GM08714 (cell line): ENCODE data around the gene TGM1.
A peak's percentile ranks its signal among the peaks of the same experiment; 100 is the strongest.

Source experiments
- H3K4me3 ChIP-seq: fragments of 200-500 bp; sonication (Bioruptor generic); 2 replicates; pipeline ENCODE4 v1.5.1; 2014; ENCODE audit warnings: mild to moderate bottlenecking, low read length, inconsistent platforms
- ZNF274 ChIP-seq: IDR thresholded peaks from 2 replicates; pipeline ENCODE4 v1.6.1; 2012; ENCODE audit warnings: mild to moderate bottlenecking, low read depth, low read length

The TGM1 gene

DNA sequence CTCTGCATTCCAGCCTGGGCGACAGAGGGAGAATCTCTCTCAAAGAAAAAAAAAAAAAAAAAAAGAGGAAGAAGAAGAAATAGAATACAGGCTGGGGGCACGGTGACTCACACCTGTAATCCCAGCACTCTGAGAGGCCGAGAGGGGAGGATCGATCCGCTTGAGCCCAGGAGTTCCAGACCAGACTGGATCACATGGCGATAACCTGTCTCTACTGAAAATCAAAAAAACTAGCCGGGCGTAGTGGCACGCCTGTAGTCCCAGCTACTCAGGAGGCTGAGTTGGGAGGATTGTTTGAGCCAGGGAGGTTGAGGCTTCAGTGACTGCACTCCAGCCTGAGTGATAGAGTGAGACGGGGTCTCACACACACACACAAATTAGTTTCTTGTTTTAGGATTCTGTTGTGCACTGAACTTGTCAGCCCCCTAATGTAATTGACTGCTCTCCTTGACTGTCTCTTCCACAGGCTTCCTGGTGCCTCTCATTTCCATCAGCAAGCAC lies 19.6 kb downstream of the TGM1 start:
- H3K4me3 ChIP-seq, result peak overlapping the region; percentile 49
- TF ChIP-seq ZNF274, result no peak

DNA sequence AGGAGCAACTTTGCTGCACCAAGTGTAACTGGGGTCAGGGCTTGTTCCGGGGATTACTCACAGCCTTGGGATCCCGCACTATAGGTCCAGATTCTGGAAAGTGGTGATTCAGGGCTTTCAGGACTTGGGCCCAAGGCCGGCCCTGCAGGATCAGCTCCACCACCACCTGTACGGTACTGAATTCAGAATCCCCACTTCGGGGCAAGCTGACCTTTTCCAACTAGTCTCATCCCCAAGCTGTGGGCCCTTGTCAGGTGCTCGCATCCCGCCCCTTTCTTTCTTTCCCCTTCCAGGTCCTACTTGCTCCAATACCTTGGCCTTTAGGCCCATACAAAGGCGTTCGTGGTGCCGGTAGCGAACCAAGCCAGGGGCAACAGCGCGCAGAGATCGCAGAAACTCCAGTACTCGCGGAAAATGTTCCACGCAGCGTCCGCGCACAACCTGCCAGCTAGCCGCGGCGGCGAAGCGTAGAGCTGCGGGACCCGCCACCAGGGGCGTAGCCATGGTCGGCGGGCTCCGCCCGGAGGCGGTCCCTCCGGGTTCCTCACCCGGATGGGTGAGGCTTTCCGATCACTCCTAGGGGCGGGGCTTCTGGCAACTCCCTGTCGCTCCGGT lies 21.0 kb downstream of the TGM1 start:
- TF ChIP-seq ZNF274, result no peak

DNA sequence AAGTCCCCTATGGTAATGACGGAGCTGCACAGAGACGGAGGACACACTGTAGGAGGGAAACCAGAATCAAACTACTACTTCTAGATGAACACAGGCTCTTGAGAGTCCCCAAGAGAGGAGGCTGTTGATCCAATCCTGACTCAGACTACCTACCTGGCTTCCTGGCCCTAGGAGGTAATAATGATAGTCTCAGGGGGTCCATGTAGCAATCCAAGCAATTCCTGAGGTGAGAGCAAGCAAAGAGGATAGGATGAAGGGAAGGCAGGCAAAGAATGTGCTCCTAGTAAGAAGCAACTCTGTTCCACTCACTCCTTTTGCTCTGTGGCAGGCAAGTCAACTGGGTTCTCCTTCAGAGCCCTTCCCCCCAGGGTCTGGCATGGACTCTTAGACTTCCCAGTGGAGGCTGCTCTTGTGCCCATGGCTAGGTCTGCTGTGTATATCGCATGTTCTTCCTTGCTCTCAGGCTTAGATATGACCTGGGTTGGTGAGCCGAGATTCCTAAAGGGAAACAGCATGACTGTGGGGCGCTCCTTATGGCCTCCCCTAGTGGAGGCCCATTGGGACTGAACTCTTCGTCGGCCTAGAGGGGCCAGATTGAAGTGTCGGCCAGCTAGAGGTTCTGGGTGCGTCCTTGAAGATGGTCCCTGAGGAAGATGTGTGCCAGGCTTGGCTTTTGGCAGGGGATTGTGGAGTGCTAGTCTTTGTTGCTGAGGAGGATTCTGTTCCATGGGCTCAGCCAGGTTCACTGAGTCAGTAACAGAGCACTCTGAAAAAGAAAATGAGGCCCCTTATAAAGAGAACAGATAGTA lies 22.7 kb downstream of the TGM1 start:
- no peak overlapping the region for H3K4me3 ChIP-seq
- TF ChIP-seq ZNF274, result no peak

More for the DNA sequence above, 21.0 kb downstream of the TGM1 start:
- H3K4me3 ChIP-seq, result peak overlapping the region; percentile 79

DNA sequence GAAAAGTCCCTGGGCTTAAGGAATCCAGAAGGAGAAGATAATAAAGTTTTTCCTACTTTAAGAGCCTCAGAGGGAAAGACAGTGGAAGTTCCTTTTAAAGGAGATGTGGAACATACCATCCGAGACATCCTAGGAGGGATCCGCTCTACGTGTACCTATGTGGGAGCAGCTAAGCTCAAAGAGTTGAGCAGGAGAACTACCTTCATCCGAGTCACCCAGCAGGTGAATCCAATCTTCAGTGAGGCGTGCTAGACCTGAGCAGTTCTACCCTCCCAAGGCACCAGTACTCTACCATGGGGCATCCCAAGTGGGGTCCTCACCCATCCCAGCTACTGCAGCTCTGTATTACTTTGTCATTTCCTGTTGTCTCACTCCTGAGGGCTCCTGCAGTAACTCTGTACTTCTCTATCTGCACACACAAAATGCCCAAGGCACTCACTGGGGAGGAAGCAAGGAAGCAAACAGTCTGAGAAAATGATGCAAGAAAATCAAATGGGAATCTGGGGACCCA lies 24.4 kb downstream of the TGM1 start:
- no peak overlapping the region for H3K4me3 ChIP-seq
- no peak for TF ChIP-seq ZNF274

DNA sequence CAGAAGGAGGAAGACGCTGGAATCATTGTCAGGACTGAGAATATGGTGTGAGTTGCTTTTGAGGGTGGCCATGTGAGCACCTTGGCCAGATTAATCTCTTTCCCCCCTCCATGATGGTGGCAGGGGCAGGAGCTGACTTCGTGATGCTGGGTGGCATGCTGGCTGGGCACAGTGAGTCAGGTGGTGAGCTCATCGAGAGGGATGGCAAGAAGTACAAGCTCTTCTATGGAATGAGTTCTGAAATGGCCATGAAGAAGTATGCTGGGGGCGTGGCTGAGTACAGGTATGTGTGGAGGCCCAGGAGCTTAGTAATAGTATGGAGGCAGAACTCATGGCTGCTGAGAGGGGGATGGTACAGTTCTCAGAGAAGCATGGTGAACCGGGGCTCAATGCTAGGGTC lies 24.9 kb downstream of the TGM1 start:
- no peak for TF ChIP-seq ZNF274
- H3K4me3 ChIP-seq, result no peak overlapping the region

DNA sequence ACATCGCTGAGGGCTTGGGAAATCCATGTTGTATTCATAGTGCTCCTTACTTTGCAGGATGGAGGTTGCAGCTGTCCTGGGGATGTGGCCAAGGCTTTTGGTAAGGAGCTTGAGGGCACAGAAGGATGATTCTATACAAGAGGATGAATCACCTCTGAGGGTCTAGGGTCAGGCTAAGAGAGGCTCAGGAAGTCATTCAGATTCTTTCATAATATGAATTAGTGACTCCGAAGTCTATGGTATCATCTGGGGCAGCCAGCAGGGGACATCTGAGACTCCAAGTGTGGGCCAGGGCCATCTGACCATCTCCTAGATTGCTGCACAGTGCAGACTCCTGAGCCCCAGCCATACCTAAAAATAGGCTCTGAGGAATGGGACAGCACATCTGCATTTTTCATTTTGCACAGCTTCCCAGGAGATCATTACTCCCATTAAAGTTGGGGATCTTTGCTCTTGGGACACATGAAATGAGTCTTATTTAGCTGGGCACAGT lies 25.5 kb downstream of the TGM1 start:
- H3K4me3 ChIP-seq, result no peak overlapping the region
- no peak for TF ChIP-seq ZNF274

DNA sequence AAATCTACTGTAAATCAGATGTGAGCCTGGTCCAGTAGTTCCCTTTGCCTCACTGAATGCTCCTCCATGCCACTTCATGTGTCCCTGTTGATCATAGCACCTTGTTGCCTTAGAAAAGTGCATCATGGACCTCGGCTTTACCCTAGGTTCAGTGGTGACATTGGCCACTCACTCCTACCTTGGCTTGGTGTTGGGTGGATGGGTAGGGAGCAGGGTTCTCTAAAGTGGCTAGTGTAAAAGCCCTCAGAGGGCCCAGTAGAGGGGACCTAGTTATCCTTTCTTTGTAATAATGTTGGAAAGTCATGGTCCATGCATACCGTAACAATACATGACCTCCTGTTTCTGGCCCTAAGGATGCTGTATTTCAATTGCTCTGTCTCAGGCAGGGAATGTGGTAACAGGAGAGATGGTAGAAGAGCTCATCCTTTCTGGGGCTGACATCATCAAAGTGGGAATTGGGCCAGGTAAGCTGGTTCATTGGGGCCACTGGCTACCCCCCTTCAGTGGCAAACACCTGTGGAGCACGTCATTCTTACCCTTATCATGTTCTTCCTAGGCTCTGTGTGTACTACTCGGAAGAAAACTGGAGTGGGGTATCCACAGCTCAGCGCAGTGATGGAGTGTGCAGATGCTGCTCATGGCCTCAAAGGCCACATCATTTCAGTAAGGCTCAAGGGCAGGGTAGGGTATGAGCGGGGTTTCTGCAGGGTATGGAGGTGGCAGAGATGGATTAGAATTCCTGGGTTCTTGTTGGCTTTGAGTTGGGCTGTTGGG lies 26.1 kb downstream of the TGM1 start:
- no peak for TF ChIP-seq ZNF274

DNA sequence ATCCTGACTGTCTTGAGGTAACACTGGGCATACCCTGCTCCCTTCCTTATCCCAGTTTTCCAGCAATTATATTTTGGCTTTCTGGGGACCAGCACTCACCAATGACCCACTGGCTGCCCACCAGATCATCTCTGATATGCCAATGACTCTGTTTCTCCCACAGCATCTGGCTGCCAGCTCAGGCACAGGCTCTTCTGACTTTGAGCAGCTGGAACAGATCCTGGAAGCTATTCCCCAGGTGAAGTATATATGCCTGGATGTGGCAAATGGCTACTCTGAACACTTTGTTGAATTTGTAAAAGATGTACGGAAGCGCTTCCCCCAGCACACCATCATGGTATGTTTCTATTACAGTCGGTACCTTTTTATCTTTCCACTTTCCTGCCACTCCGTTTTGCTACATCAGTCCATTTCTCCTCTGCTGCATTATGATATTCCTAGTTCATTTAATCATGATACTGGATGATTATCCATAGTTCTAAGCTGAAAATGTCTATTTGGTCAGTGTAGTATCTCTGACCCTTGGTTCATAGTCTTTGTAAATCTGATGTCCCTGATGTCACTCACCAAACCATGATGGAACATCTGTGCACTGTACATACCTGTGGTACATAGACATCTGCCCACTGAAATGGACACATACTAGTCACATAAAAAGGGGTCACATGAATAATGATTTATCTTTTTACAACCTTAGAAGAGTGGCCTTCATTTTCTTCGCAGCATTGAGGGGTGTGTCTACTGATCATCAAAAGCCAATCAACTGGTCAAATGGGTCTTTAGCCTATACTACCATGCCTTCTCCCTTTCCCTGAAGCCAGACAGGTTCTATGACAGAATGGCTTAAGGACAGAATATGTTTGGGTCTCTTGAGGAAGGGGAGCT lies 26.9 kb downstream of the TGM1 start:
- TF ChIP-seq ZNF274, result no peak

More for the DNA sequence above, 26.1 kb downstream of the TGM1 start:
- no peak overlapping the region for H3K4me3 ChIP-seq

DNA sequence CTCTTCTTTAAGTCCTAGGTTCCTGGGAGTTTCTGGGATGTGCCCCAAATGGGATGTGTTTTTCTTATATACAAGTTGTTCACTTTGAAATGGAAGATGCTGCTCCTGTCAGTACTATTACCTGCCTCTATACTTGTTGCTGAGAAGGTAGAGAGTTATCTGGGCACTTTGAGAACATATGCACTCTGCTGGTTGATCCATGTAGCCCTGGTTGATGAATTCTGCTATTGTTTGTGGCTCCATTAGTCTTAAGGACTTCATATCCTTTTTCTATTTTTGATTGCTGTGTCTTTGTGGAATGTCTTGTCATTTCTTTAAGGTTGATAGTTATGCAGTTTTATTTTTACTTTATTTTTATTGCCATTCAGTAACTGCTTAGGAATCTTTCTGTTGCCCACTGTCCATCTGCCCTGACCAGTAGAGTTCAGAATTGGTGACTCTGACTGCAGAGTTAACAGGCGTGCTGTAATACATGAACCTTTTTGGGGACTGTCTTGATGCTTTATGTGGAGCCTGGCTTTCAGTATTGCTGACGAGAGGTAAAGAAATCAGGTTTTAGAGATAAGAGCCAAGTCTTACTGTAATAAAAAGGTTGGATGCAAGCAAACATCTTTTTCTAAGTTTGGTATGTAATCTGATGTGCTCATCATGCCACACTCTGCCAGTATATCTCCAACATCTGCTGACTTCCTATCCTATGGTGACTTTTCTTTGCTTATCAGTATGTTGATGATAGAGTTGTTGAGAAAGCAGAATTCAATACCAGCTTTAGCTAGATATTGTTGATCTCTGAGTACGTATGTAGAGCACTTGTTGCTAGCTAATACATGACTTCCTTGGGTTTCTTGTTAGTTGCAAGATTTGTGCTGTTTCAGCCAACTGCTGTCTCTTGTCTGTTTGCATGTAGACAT lies 28.6 kb downstream of the TGM1 start:
- H3K4me3 ChIP-seq, result no peak overlapping the region
- TF ChIP-seq ZNF274, result no peak

More for the DNA sequence above, 26.9 kb downstream of the TGM1 start:
- H3K4me3 ChIP-seq, result no peak overlapping the region

DNA sequence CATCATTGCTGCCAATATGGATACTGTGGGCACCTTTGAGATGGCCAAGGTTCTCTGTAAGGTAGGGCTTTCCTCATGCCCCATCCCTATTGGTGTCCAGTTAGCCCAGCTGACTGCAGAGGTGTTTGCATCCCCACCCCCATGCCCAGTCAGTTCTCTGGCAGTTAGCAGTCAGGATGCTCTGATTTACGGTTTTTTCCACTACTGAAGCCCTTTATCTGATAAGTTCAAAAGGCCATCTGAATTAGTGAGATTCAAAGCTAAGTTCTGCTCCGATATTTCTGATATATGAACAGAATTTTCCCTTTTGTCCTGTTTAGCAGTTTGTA lies 29.5 kb downstream of the TGM1 start:
- peak overlapping the region; percentile 79 for H3K4me3 ChIP-seq
- TF ChIP-seq ZNF274, result no peak

DNA sequence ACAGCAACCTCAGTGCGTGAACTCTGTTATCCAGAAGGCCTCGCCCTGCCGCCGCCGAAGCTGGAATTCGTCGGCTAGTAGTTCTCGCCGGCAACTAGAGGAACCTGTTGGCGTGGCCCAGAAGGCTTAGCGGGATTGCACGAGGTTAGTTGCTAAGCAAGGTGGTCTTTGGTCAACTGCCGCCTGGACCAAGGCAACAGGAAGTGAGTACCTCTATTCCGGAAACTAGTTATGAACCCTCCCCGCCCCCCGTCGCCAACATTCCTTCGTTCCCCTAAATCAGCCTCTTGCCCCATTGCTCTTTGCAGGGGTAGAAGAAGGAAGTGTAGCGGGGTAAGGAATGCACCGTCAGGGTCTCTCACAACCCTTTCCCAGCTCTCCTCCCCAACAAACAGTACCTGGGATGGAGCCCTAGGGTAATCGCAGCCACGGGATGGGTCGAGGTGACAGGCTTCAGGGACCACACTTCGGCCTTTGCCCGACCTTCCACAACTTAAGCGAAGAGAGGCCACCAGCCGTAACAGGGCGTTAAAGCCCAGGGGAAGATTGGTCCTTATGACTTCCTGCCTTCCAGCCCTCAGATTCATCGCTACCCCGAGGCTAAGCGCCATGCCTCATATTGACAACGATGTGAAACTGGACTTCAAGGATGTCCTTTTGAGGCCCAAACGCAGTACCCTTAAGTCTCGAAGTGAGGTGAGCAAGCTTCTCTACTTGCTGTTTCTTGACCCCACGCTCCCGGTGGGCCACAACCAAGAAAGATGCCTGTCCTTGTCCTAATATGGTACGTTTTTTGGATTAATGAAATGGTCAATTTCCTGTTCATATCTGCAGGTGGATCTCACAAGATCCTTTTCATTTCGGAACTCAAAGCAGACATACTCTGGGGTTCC lies 30.1 kb downstream of the TGM1 start, which contains the start of gene GMPR2:
GMPR2 (plus strand) TSS at position 285 of the 893 bp plus-strand sequence; CDS start at position 610, 325 bp downstream.
- TF ChIP-seq ZNF274, result no peak

More for the DNA sequence above, 30.1 kb downstream of the TGM1 start, which contains the start of gene GMPR2:
- H3K4me3 ChIP-seq, result peak within 1 kb of the TSS; percentile 79
